Natural killer cell (primary cell): Measurements from ENCODE around the gene ZDHHC1. TPM values are rescaled to one million over a fixed set of nuclear protein-coding genes. Genes with fewer than 3 reads are reported as not detected.

Experiments
- ATAC-seq, 3 donors: fragments of 150-1000 bp in 2 of 3; fragments of 200-7000 bp in 1 of 3; cut with Tn5 transposase; 1 replicate in 1 of 3; 2 replicates in 2 of 3; pipeline ENCODE4 v1.10.0; 2021; ENCODE audit warnings: mild to moderate bottlenecking in 2 of 3, moderate library complexity in 2 of 3
- DNase-seq, 2 donors: peaks; one replicate each; pipeline versions ENCODE4 v3.0.0 to v3.0.0-alpha.2; 2013 to 2021; ENCODE audit warnings: mixed read lengths in 1 of 2
- H3K27ac ChIP-seq: one replicate; pipeline ENCODE4 v1.5.1; 2013; ENCODE audit warnings: mild to moderate bottlenecking, low read length
- H3K27me3 ChIP-seq: one replicate; pipeline ENCODE4 v1.6.1; 2013; ENCODE audit warnings: low read length; ENCODE audit not compliant: control insufficient read depth, insufficient read depth
- H3K36me3 ChIP-seq: one replicate; pipeline ENCODE4 v1.6.1; 2013; ENCODE audit warnings: low read length; ENCODE audit not compliant: control insufficient read depth, insufficient read depth
- H3K4me1 ChIP-seq: one replicate; pipeline ENCODE4 v1.6.1; 2013; ENCODE audit warnings: low read length; ENCODE audit not compliant: control insufficient read depth, insufficient read depth
- H3K4me3 ChIP-seq: one replicate; pipeline ENCODE4 v1.5.1; 2013; ENCODE audit warnings: low read length
- H3K9me3 ChIP-seq: one replicate; pipeline ENCODE4 v1.6.1; 2013; ENCODE audit warnings: low read length; ENCODE audit not compliant: control insufficient read depth, insufficient read depth
- H3K27ac Mint-ChIP-seq, 2 donors: one replicate each; pipeline ENCODE4 v1.8.0; 2022; ENCODE audit warnings: mild to moderate bottlenecking in 2 of 2, mixed read lengths in 2 of 2, moderate library complexity in 1 of 2
- H3K27me3 Mint-ChIP-seq, 2 donors: one replicate each; pipeline ENCODE4 v1.8.0; 2022; ENCODE audit warnings: low read depth in 2 of 2, mixed read lengths in 2 of 2
- H3K36me3 Mint-ChIP-seq: one replicate; pipeline ENCODE4 v1.8.0; 2022; ENCODE audit warnings: mixed read lengths
- H3K4me1 Mint-ChIP-seq, 2 donors: one replicate each; pipeline ENCODE4 v1.8.0; 2022; ENCODE audit warnings: mixed read lengths in 2 of 2
- H3K4me3 Mint-ChIP-seq: one replicate; pipeline ENCODE4 v1.8.0; 2022; ENCODE audit warnings: mild to moderate bottlenecking, moderate library complexity, mixed read lengths
- H3K9me3 Mint-ChIP-seq, 2 donors: one replicate each; pipeline ENCODE4 v1.8.0; 2022; ENCODE audit warnings: mixed read lengths in 2 of 2
- WGBS: methylation state at CpG from one replicate; pipeline ENCODE4 v1.1.7; 2013; ENCODE audit warnings: missing lambda C conversion rate; ENCODE audit not compliant: insufficient coverage; 5-methylcytosine and 5-hydroxymethylcytosine counted together
- intact Hi-C: fragments of 100-400 bp; cut with micrococcal nuclease; formaldehyde crosslinking; loops from one replicate; pipeline ENCODE4 v1.14.2; 2022
- total RNA-seq, 4 donors: library from RNA; stranded (reverse); fragments of 120-200 nt in 1 of 4; gene quantifications; one replicate each; pipeline versions ENCODE4 v1.2.3 to v1.2.4, GENCODE V29; 2013 to 2022
- TF ChIP-seq, protein P1 (sequence below): fragments of 200-600 bp; IDR thresholded peaks from one replicate; pipeline ENCODE4 v1.8.0; 2022; ENCODE audit warnings: antibody characterized with exemption

ZDHHC1 gene
- total RNA-seq, 3 donors from 2014 or later (not counting 1 experiment from before 2014, with no cell fraction given), result 0.88 to 2.5 (median 1.8) TPM

DNA sequence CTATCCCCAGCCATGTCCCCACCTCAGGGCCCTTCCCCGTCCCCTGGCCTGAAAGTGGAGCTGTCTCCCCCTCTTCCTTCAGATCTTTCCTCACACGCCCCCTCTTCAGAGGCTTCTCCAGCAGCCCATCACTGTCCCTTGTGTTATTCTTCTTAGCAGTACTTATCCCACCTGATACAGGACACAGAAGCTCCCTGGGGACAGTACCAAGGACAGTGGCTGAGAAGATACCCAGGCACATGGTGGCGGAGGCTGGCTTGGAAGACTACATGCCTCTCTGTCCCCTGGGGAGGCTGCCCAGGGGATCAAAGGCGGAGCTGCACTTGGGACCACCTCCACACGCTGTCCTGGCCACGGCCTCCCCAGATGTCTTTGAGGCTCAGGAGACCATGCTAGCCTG lies 38.6 kb upstream of the ZDHHC1 start:
- TF ChIP-seq, protein P1, sequence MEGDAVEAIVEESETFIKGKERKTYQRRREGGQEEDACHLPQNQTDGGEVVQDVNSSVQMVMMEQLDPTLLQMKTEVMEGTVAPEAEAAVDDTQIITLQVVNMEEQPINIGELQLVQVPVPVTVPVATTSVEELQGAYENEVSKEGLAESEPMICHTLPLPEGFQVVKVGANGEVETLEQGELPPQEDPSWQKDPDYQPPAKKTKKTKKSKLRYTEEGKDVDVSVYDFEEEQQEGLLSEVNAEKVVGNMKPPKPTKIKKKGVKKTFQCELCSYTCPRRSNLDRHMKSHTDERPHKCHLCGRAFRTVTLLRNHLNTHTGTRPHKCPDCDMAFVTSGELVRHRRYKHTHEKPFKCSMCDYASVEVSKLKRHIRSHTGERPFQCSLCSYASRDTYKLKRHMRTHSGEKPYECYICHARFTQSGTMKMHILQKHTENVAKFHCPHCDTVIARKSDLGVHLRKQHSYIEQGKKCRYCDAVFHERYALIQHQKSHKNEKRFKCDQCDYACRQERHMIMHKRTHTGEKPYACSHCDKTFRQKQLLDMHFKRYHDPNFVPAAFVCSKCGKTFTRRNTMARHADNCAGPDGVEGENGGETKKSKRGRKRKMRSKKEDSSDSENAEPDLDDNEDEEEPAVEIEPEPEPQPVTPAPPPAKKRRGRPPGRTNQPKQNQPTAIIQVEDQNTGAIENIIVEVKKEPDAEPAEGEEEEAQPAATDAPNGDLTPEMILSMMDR, result no peak
- no peaks in the 10 kb centered on the region for H3K9me3 ChIP-seq
- Mint-ChIP-seq H3K27me3 (no peaks in the 10 kb centered on the region), H3K36me3 (no peaks in the 10 kb centered on the region), H3K4me1 (peaks cover 49 to 76% of the 10 kb centered on the region in 2 donors), H3K4me3 (no peak overlapping the region), H3K9me3 (no peaks in the 10 kb centered on the region), H3K27ac (peak overlapping the region; percentile 38 to 86)
- 94% methylated on average over 6 of the region's 6 CpGs for WGBS
- no peak for DNase-seq
- intact Hi-C loops, result no loop called here
- peaks cover 21% of the 10 kb centered on the region for H3K4me1 ChIP-seq
- no peak overlapping the region for H3K4me3 ChIP-seq
- no peak for ATAC-seq
- peaks cover 28% of the 10 kb centered on the region for H3K36me3 ChIP-seq
- no peak overlapping the region for H3K27ac ChIP-seq
- no peaks in the 10 kb centered on the region for H3K27me3 ChIP-seq

DNA sequence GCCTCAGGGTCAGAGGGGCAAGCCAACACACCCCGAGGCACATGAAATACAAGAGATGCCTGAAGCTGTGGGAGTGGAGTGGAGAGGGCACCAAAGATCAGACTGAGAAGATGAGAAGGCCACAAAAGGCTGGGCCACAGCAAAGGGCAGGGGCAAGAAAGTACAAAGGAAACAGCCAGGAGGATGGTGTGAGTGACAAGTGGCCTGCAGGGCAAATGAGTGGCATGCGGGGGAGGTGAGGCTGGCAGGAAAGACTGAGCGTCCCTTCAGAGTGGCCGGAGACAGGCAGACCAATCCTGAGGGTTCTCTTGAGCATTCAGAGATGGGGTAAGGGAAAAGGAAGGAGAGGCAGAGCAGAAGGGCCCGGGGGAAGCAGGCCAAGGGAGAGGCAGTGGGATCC lies 37.8 kb upstream of the ZDHHC1 start:
- no peaks in the 10 kb centered on the region for H3K36me3 Mint-ChIP-seq
- Histone ChIP-seq H3K27ac (no peak overlapping the region), H3K4me3 (no peak overlapping the region), H3K9me3 (no peaks in the 10 kb centered on the region), H3K36me3 (peaks cover 32% of the 10 kb centered on the region), H3K4me1 (peaks cover 13% of the 10 kb centered on the region), H3K27me3 (no peaks in the 10 kb centered on the region)
- H3K4me3 Mint-ChIP-seq, result no peak overlapping the region
- H3K27me3 Mint-ChIP-seq, result no peaks in the 10 kb centered on the region
- DNase-seq (no peak), ATAC-seq (no peak)
- intact Hi-C loops, result no loop called here
- 84% methylated on average over 5 of the region's 5 CpGs for WGBS
- TF ChIP-seq, protein P1, result no peak
- H3K9me3 Mint-ChIP-seq, result no peaks in the 10 kb centered on the region
- peak overlapping the region; percentile 38 to 86 for H3K27ac Mint-ChIP-seq
- H3K4me1 Mint-ChIP-seq, result peaks cover 55 to 77% of the 10 kb centered on the region in 2 donors

DNA sequence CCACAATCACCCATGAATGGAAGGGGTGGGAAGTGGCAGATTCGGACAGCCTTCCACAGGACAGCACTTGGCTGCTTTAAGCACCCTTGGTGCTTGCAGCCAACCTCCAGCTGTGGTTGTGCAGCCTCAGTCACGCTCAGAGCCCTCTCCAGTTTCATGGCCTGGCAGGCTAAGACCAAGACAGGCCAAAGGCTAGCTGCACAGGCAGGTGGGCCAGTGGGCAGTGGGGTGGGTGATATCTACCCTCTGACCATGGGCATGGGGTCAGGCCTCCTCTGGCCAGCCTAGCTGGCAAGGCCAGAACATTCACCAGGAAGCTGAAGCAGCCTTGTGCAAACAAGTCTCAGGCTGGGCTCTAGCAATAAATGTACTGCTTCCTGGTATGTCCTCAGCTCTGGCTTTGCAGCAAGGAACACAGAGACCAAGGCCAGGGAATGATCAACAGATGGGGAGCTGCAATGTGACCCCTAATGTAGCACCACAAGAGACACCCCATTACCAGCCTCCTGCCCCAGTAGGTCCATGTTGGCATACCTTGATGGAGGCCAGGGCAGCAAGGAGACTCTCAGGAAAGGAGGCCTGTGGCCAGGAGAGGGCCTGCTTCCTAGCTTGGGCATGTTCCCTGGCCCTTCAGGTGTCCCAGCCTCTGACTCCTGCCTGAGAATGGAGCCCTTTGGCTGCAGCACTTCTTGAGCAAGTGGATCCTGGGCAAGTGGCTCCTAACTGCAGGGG lies 35.6 kb upstream of the ZDHHC1 start:
- no peak for ATAC-seq

More for the DNA sequence above, 35.6 kb upstream of the ZDHHC1 start:
- 95% methylated on average over 2 of the region's 2 CpGs for WGBS
- no peaks in the 10 kb centered on the region for H3K27me3 Mint-ChIP-seq
- no peak overlapping the region for H3K4me3 Mint-ChIP-seq
- intact Hi-C loops, result no loop called here
- H3K36me3 Mint-ChIP-seq, result no peaks in the 10 kb centered on the region
- no peak for DNase-seq
- no peak overlapping the region for H3K4me3 ChIP-seq
- no peaks in the 10 kb centered on the region for H3K9me3 Mint-ChIP-seq
- no peaks in the 10 kb centered on the region for H3K27me3 ChIP-seq
- H3K27ac Mint-ChIP-seq, result no peak overlapping the region
- H3K36me3 ChIP-seq, result peaks cover 41% of the 10 kb centered on the region
- H3K27ac ChIP-seq, result no peak overlapping the region
- TF ChIP-seq, protein P1, result no peak
- H3K4me1 ChIP-seq, result peaks cover 7% of the 10 kb centered on the region
- H3K9me3 ChIP-seq, result no peaks in the 10 kb centered on the region
- H3K4me1 Mint-ChIP-seq, result peaks cover 48 to 72% of the 10 kb centered on the region in 2 donors
